GM12801 (cell line): Measurements from ENCODE around the gene ESRRA.

ENCODE experiments used
- CTCF ChIP-seq: IDR thresholded peaks from one replicate; pipeline ENCODE4 v1.5.1; 2011; ENCODE audit warnings: control low read depth; ENCODE audit not compliant: insufficient read length; ENCODE audit errors: extremely low read depth

The ESRRA gene

DNA sequence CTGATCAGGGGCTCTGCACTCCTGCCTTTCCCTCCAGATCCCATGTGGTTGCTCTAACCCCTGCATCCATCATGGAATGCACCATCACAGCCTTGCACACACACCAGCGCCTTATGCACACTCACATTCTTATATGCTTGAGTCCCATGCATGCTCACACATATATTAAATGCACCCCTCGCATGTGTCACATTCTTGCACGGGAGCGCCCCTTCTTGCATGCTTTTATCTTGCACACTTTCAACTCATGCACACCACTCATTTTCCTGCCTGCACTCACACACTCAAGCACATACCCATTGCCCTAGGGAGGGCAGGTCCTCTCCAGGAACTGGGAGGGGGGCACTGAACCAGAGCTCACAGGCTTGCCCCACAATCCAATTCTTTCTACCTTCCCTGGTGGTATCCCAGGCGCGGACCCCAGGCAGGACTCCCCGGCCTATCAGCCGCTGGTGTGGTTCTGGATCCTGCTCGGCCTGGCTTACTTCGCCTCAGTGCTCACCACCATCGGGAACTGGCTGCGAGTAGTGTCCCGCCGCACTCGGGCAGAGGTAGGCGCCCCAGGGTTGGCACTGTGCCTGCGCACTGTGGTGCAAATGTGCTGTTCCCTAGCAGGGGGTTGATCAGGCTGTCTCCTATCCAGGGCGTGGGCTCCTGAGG lies 7.5 kb upstream of the ESRRA start:
- no peak for TF ChIP-seq CTCF

DNA sequence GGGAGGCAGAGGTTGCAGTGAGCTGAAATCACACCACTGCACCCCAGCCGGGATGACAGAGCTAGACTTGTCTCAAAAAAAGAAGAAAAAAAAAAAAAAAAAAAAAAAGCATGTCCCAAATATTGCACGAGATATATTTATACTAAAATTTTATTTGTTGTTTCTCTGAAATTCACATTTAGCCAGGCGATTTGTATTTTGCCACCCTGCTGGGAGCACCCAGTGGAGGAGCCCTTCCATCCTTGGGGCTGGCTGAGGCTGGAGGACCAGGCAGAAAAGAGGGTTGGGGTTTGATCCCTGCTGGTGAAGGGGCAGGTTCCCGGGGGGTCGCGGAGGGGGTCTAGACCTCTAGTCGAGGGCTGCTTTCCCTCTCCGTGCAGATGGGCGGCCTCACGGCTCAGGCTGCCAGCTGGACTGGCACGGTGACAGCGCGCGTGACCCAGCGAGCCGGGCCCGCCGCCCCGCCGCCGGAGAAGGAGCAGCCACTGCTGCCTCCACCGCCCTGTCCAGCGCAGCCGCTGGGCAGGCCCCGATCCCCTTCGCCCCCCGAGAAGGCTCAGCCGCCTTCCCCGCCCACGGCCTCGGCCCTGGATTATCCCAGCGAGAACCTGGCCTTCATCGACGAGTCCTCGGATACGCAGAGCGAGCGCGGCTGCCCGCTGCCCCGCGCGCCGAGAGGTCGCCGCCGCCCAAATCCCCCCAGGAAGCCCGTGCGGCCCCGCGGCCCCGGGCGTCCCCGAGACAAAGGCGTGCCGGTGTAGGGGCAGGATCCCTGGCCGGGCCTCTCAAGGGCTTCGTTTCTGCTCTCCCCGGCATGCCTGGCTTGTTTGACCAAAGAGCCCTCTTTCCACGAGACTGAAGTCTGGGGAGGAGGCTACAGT lies 6.1 kb upstream of the ESRRA start:
- no peak for TF ChIP-seq CTCF

- TF ChIP-seq CTCF, result no peak
Observed at GRCh38 chr11:64299847-64300648, 5.3 kb upstream of the ESRRA start, which contains the start of gene CATSPERZ. Gene CATSPERZ, plus strand, starts transcription at chr11:64300358. Its CDS starts 53 bp downstream, at chr11:64300411.

- no peak for TF ChIP-seq CTCF
Observed at GRCh38 chr11:64303109-64304031, 2.0 kb upstream of the ESRRA start.

DNA sequence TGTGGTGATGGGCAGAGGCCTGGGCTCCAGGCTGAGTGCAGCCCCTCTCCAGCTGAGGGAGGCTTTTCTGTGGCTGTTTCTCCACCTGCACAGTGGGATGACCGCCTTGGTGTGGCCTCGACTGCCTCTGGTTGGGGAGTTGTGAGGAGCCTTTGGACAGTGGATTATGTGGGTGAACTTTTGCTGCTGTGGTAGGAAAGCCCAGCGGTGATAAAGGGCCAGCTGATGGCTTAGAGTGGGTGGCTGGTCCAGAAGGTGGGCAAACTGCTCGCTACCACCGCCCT lies 1.4 kb upstream of the ESRRA start:
- no peak for TF ChIP-seq CTCF

- no peak for TF ChIP-seq CTCF
Observed at GRCh38 chr11:64304316-64305072, 830 bp upstream of the ESRRA start.
